ENCODE results near the gene GLTP.

- no peak for TF ChIP-seq POLR2A (IDR thresholded peaks at IDR 0.05)
- TF ChIP-seq, protein P1, sequence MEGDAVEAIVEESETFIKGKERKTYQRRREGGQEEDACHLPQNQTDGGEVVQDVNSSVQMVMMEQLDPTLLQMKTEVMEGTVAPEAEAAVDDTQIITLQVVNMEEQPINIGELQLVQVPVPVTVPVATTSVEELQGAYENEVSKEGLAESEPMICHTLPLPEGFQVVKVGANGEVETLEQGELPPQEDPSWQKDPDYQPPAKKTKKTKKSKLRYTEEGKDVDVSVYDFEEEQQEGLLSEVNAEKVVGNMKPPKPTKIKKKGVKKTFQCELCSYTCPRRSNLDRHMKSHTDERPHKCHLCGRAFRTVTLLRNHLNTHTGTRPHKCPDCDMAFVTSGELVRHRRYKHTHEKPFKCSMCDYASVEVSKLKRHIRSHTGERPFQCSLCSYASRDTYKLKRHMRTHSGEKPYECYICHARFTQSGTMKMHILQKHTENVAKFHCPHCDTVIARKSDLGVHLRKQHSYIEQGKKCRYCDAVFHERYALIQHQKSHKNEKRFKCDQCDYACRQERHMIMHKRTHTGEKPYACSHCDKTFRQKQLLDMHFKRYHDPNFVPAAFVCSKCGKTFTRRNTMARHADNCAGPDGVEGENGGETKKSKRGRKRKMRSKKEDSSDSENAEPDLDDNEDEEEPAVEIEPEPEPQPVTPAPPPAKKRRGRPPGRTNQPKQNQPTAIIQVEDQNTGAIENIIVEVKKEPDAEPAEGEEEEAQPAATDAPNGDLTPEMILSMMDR (IDR thresholded peaks at IDR 0.05), result no peak
Measured at GRCh38 chr12:109896188-109896587, 15.8 kb upstream of the GLTP start.

Measured in heart left ventricle (tissue), 13 donors.